HL-60/S4 treated with phorbol 12-myristate 13-acetate at 8.2 ng/mL for 4 days and 3 days (cell line): ENCODE measurements around the gene ZNF90.
"Not testable (repeated sequence)": the region's sequence is repeated elsewhere in the genome, so short reads cannot be mapped to it uniquely, and the experiment has no call there.

Experiments used
- in situ Hi-C: fragments of 300-500 bp; cut with MboI; formaldehyde crosslinking; loops from 2 replicates; pipeline ENCODE4 v1.15.0; 2022; ENCODE audit warnings: low sequenced_read_pairs

Gene ZNF90

DNA sequence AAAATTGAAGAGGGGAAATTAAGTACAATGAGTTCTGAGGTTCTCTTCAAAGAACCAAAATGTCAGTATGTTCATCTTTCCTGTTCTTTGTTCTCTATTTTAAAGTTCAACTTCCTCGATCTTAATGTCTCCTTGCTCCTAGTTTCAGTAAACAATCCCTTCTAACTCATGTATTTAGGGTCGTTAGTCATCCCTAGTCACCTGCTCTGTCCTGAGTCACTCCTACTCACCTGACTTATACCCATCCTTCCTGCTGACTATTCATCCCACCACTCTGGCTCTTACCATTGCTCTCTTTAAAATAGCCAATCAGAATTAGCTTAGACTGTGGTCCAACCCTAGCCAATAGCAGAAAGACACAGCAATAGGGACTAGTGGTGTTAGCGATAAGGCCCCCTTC, 24.3 kb downstream of the ZNF90 start:
- in situ Hi-C loops = no loop called here

DNA sequence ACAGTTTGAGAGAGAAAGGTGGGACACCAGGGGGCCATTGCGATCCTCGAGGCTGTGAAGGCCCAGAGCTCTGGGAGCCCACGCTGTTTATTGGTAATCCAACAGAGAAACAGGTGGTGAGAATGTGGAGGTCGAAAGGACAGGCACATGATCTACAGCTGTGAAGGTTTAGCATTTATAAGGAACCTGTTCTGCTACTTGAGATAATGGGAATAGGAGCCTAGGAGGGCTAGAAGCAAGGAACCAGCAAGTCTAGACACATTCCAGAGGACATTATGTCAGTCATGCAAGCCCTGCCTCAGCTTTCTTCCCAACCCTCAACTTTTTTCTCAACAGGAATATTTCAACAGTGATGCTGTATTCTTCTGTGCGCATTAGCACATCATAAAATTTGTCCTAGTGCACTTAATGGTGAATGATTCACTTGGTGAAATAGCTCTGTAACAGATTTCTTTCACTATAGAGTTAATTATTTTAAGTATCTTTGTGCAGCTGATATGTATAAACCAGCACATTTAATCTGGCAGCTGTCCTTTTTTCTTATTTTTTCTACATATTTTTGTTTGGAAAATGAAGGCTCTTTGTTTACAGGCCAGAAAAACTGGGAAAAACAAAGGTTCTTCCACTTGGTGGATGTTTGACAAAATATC, 25.4 kb downstream of the ZNF90 start:
- in situ Hi-C loops = no loop called here

DNA sequence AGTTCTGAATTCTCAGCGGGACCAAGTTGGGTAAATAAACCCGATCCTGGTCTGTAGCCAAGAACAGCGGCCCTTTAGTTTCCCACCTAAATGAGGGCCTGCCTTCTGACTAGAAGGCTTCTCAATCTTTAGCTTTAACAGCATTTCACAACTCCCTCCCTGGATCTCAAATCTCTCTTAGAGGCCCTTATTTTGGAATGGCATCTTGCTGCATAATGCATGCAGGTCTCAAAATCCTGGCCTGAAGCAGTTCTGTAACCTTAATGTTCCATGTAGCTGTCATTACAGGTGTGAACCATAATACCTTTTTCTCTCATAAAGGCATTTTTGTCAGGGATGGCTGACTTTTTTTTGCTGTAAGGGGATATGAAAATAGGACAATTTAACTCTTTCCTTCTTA, 29.5 kb downstream of the ZNF90 start:
- in situ Hi-C loops = no loop called here

DNA sequence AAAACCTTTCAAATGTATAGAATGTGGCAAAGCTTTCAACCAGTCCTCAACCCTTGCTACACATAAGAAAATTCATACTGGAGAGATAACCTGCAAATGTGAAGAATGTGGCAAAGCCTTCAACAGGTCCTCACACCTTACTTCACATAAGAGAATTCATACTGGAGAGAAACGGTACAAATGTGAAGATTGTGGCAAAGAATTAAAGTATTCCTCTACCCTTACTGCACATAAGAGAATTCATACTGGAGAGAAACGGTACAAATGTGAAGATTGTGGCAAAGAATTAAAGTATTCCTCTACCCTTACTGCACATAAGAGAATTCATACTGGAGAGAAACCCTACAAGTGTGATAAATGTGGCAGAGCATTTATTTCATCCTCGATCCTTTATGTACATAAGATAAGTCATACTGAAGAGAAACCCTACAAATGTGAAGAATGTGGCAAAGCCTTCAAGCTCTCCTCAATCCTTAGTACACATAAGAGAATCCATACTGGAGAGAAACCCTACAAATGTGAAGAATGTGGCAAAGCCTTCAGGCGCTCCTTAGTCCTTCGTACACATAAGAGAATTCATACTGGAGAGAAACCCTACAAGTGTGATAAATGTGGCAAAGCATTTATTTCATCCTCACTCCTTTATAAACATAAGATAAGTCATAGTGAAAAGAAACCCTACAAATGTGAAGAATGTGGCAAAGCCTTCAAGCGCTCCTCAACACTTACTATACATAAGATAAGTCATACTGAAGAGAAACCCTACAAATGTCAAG, 40.5 kb downstream of the ZNF90 start:
- in situ Hi-C loops = not testable (repeated sequence)

- in situ Hi-C loops = no loop called here
These were observed 47.1 kb downstream of the ZNF90 start for GRCh38 chr19:20124879-20125278.

GRCh38 chr19:20132933-20133332, 55.1 kb downstream of the ZNF90 start:
- in situ Hi-C loops = not testable (repeated sequence)

- in situ Hi-C loops = not testable (repeated sequence)
These were observed 59.9 kb downstream of the ZNF90 start for GRCh38 chr19:20137714-20138113.

DNA sequence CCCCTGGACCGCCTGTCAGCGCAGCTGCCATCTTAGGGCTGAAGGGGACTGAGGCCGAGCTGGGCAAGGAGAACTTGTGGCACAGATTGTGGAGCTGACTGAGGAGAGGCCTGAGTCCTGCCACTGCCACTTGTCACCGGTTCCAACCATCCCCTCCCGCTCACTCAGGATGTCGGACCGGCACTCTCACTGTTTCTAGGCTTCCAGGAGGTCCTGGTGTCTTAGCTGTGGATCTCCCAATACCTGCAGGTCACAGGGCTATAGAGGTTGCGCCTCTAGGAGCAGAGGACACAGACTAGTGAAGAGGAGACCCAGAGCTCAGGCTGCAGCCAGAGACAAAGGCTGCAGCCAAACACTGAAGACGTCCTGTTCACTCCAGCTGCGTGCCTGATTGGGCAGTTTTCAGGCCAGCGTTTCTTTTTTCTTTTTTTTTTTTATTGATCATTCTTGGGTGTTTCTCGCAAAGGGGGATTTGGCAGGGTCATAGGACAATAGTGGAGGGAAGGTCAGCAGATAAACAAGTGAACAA, 73.9 kb downstream of the ZNF90 start:
- in situ Hi-C loops = no loop called here

- in situ Hi-C loops = not testable (repeated sequence)
These were observed 74.7 kb downstream of the ZNF90 start for GRCh38 chr19:20152506-20152905.

DNA sequence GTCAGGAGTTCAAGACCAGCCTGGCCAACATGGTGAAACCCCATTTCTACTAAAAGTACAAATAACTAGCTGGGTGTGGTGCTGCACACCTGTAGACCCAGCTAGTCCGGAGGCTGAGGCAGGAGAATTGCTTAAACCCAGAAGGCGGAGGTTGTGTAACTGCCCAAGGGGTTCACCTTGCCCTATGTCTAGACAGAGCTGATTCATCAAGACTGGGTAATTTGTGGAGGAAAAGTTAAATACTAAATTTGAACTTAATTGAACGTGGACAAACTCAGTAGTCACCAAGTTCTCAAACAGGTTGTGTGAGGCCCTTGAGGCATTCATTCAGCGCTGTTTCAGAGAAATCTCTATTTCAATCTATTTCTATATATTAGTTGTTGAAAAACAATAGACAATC, 75.5 kb downstream of the ZNF90 start:
- in situ Hi-C loops = no loop called here

DNA sequence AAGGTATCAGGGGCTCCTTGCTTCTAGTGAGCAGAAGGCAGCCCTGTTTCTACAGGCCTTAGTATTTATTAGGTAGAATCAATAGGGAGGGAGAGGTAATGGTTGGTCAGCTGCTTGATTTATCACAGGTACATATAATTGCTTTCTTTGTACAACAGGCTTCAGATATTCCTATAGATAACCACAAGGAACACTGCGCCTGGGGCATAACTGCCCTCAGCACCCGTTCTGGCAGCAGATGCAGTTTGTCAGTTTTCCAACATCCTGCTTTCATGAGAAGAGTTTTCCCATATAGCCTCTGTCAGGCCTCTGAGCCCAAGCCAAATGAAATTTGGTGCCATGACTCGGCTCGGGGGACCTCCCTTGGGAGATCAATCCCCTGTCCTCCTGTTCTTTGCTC, 76.8 kb downstream of the ZNF90 start:
- in situ Hi-C loops = no loop called here

- in situ Hi-C loops = no loop called here
These were observed 85.0 kb downstream of the ZNF90 start for GRCh38 chr19:20162821-20163220.

GRCh38 chr19:20164456-20164855, 86.7 kb downstream of the ZNF90 start:
- in situ Hi-C loops = no loop called here

- in situ Hi-C loops = no loop called here
These were observed 88.3 kb downstream of the ZNF90 start for GRCh38 chr19:20165971-20166592.

DNA sequence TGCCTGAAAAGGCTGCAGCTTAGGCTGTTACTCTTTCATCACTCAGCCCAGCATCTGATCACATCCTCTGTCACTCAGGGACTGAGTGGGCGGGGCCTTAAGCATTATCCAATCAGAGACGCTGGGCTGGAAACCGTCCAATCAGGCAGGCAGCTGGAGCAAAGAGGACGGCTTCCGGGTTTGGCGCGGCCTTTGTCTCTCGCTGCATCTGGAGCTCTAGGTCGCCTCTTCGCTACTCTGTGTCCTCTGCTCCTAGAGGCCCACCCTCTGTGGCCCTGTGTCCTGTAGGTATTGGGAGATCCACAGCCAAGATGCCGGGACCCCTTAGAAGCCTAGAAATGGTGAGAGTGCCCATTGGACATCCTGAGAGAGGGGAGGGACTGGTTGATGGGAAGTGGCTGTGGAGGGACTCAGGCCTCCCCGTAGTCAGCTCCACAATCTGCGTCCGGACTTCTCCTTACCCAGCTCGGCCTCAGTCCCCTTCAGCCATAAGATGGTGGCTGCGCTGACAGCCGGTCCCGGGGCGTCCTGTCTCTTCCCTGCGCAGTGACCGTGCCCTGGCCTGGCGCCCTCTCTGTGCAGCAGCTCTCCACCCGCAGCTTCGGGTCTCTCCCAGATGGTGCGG, 89.3 kb downstream of the ZNF90 start, which contains the start of gene ZNF486:
TSS of gene ZNF486 (plus strand) at position 195 of the 625 bp plus-strand sequence. CDS start at position 312, 117 bp downstream.
- in situ Hi-C loops = no loop called here

GRCh38 chr19:20167651-20168122, 89.9 kb downstream of the ZNF90 start:
- in situ Hi-C loops = no loop called here
